AG10803 (cell line): ENCODE results near the gene TECPR2.

Source experiments
- DNase-seq: peaks from one replicate; pipeline ENCODE4 v3.0.0; 2010; ENCODE audit warnings: low read depth
- H3K4me3 ChIP-seq: 2 replicates; pipeline ENCODE4 v1.5.1; 2011; ENCODE audit warnings: mild to moderate bottlenecking, low read length, control low read depth
- CTCF ChIP-seq: conservative IDR thresholded peaks from 2 replicates; pipeline ENCODE4 v1.5.1; 2011; ENCODE audit warnings: mild to moderate bottlenecking, low read length, control low read depth, inconsistent platforms

Gene TECPR2

GRCh38 chr14:102479107-102479506, 116.4 kb downstream of the TECPR2 start:
- no peak overlapping the region for H3K4me3 ChIP-seq
- DNase-seq: no peak
- no peak for TF ChIP-seq CTCF

- H3K4me3 ChIP-seq: no peak overlapping the region
- no peak for DNase-seq
- TF ChIP-seq CTCF: no peak
Measured at GRCh38 chr14:102479777-102480176, 117.0 kb downstream of the TECPR2 start.

- no peak overlapping the region for H3K4me3 ChIP-seq
- TF ChIP-seq CTCF: no peak
- no peak for DNase-seq
Measured at GRCh38 chr14:102481371-102481770, 118.6 kb downstream of the TECPR2 start.

- no peak for DNase-seq
- H3K4me3 ChIP-seq: no peak overlapping the region
- no peak for TF ChIP-seq CTCF
Measured at GRCh38 chr14:102481791-102482238, 119.1 kb downstream of the TECPR2 start.

GRCh38 chr14:102484316-102484715, 121.6 kb downstream of the TECPR2 start:
- no peak overlapping the region for H3K4me3 ChIP-seq
- no peak for DNase-seq
- TF ChIP-seq CTCF: no peak

- DNase-seq: no peak
- no peak for TF ChIP-seq CTCF
- no peak overlapping the region for H3K4me3 ChIP-seq
Measured at GRCh38 chr14:102485693-102486512, 123.2 kb downstream of the TECPR2 start.

DNA sequence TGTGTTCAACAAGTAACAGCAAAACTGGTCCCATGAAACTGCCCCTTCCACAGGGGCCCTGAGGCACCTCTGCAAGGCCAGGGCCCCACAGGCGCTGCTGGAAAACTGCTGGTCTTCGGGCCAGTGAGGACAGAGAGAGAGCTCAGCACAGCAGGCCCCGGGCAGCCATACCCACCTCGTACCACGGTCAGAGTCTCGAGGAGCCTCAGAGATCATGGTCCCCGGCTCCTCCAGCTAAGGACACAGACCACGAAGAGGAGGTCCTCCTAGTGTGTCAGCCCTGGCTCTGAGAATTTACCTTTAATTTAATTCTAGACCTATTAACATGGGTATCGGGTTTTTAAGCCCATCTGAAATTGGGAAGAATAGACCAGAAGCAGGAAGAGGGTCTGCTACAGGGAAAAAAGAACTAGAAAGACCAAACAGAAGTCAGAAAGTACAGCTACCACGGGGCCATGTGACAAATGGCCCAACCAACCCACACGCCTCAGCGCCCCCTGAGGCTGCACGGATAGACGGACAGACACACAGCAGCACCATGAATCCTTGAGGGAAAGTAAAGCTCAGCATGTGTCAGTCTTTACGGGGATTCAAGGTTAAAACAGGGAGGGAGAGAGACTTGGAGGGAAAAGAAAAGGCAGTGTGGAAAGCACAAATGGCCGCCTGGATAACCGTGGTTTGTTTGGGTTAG, 123.9 kb downstream of the TECPR2 start:
- H3K4me3 ChIP-seq: no peak overlapping the region
- no peak for TF ChIP-seq CTCF
- DNase-seq: no peak
